Middle frontal gyrus (tissue), 1 donor: Measurements from ENCODE around the gene ATG2B.

Source experiments
- DNase-seq: peaks from one replicate; pipeline ENCODE4 v3.0.0-alpha.2; 2015; ENCODE audit warnings: low spot score; ENCODE audit errors: extremely low spot score

The ATG2B gene

DNA sequence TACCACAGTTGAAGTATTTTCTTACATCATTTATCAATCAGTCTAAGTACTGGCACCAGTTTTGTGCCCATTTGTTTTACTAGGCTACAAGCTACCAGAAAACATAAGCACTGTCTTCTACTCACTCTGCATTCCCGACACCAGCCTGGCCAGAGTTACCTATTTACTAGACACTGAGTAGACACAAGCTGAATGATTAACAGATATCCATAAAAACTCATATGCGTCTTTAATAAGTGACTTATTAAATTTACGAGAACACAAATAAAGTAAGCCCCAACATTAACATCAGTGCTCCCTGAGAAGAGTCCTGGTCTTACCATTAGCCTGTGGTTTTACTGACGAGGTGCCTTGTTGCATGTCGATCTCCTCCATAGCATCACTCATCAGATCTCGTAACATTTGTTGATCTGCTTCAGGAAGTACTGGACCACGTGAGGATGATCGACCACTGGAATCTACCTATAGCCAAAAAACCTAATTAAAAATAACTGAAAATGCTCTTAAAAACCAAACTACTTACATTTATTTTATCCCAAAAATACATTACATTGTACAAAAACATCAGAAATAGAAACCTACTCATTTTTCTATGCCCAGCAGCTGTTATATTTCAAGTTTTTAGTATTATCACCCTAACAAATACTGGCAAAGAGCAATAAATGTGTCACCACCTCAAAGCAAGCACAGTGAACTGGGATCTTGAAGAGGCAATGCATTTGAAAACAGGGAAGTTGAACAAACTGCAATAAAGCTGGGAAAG is 53.8 kb downstream of the ATG2B start:
- DNase-seq = no peak

- no peak for DNase-seq
Measured at GRCh38 chr14:96307434-96307833, 55.7 kb downstream of the ATG2B start.

DNA sequence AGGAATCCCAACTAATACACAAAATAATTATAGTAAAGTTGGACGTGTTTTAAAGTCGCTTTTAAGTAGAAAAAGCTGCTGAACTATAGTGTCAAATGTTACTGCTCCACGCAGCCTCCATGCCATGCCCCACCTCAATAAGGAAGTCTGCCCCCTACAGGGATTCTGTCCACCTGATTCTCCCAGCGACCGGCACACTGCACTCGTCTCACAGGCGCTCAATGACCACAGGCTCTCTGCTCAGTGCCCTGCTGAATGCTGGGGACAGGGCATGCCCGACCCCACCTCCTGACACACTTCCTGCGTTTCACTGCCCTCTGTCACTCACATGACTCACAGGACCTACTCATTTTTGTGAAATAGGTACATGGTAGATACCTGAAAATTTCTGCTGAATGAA is 58.2 kb downstream of the ATG2B start:
- no peak for DNase-seq

GRCh38 chr14:96303981-96304380 is 59.2 kb downstream of the ATG2B start:
- no peak for DNase-seq

DNA sequence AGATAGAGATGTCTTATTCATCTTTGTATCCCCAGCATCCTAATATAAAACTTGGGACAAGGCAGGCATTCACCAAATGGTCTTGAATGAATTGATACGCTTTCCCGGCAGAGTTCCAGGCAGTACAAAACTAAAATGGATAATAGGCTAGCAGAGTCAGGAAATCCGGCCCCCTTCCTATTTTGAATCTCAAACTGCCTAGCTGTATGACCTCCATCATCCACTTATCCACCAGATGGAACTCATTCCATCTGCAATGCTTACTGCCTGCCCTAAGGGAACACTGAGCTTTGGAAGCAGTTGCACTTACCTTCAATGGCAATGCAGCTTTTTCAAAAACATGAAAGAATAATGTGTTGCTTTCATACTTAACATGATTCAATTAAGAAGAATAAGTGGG is 63.7 kb downstream of the ATG2B start:
- DNase-seq = no peak

- no peak for DNase-seq
Measured at GRCh38 chr14:96297997-96298515, 65.1 kb downstream of the ATG2B start.

- DNase-seq = no peak
Measured at GRCh38 chr14:96297000-96297399, 66.1 kb downstream of the ATG2B start.

DNA sequence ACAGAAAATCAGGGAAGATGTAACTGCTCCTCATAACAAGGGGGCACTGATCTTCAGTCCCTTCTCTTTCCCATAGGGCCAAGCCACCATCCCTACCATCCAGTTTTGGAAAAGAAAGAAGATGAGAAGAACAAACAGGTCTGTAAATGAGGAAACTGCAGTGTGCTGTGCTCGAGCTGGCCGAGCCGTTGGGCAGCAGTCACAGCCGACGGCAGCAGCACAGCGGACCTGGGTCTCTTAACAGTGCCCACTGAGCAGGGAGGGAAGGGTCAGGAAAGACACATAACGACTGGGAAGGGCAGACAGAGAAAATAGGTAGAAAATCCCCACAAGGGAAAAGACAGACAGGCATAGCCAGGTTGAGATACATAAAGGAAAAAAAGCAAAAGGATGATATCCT is 68.9 kb downstream of the ATG2B start:
- DNase-seq = no peak

- DNase-seq = no peak
Measured at GRCh38 chr14:96287856-96288255, 75.3 kb downstream of the ATG2B start.

GRCh38 chr14:96286251-96286650 is 76.9 kb downstream of the ATG2B start:
- DNase-seq = no peak

DNA sequence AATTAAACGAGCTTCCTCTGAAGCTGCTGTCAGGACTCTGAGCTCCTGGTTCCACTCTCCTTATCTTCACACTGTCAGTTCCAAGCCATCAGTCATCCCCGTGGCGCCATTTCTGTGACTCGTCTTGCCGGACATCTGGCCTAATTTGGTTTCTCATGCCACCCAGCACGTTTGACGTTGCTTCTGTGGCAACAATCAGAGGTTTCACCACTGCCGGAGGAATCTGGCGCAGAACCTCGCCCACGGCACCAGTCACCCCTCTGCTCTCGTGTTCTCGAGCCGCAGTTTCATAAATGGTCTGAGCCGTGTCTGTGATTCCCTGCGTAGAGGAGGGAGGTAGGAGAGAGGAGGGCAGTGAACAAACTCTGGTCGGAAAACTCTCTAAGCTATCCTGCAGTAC is 77.5 kb downstream of the ATG2B start:
- no peak for DNase-seq

DNA sequence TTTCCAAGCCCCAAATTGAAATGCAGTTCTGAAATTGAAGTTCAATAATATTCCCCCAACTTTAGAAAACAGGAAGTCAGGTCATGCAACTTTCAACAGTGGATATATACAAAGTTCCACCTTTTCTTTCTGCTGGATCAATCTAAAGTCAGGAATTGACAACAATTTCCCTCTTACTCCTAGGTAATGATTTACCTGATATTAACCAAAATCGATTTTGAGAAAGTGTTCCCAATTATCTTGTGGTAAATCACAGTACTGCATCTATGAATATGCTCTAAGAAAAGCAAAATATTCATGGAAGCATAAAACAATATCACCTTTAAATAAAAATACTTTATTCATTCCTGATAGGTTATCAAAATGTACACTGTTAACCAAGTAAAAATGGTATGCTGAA is 78.7 kb downstream of the ATG2B start:
- no peak for DNase-seq

GRCh38 chr14:96284008-96284407 is 79.1 kb downstream of the ATG2B start:
- DNase-seq = no peak

- no peak for DNase-seq
Measured at GRCh38 chr14:96281486-96281885, 81.7 kb downstream of the ATG2B start.

DNA sequence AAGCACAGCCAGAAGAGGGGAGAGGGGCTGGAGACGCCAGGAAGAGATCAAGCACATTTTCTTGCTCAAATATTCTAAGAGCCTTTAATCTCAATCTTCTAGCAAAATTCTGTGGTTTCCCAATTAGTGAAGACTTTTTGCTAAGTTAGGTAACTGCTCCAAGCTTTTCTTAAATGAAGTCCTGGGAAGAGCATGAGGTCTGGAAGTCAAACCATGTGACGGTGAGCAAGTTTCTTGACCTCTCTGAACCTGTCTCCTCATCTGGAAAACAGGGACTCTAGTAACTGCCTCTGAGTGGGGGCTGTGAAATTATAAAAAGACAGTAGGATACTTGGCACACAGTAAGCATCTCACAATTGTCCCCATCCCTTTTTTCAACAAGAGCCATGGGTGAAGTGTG is 83.0 kb downstream of the ATG2B start:
- no peak for DNase-seq

DNA sequence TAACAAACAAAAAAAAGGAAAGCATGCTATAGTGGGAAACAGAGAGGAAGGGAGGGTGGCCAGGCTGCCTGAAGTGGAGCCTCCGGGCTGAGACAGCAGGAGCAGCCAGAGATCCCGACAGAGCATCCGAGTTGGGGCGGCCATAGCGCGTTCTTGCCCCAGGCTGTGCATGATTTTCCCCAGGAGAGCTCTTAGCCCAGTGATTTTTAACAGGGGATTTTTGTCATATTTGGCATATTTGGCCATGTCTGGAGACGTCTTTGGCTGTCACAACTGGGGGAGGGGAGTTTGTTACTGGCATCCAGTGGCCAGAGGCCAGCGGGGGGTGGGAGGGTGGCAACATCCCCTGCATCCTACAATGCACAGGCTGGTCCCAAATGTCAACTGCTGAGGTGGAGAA is 83.6 kb downstream of the ATG2B start:
- DNase-seq = no peak

DNA sequence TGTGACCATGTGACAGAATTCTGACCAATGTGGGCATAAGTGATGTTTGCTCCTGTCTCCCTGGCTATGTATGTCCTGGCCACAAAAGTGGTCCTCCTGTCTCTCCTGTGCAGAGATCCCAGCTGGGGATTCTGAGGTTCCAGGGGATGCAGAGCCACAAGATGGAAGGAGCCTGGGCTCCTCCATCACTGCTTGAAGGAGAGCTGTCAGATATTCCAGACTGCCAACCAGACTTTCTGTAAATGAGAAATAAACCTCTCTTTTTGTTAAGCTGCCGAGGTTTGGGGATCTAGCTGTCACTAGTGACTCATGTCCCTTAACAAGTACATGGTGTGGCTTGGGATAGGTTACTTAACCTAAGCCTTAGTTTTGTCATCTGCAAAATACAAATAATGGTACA is 85.3 kb downstream of the ATG2B start:
- DNase-seq = no peak

- DNase-seq = peak; percentile 53
Measured at GRCh38 chr14:96275177-96276112, 87.7 kb downstream of the ATG2B start.

- peak; percentile 10 for DNase-seq
Measured at GRCh38 chr14:96274543-96274942, 88.6 kb downstream of the ATG2B start.

DNA sequence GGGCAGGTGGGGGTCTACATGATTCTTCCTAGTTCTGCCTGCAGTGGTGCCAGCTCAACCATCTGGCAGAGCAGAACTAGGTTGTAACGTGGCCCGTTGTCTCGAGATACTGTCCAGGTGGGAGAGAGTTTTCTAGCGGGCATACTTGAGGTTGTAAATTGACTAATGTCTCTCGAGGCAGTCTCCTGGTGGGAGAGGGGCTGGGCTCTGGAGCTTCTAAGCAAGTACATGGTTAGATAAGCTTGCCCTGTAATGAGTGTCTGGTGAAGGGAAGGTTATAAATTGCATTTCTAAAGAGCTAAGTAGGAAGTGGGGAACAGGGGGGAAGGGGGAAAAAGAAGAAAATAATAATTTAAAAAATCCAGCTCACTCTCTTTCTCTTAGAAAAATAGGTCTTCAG is 89.0 kb downstream of the ATG2B start:
- DNase-seq = no peak

DNA sequence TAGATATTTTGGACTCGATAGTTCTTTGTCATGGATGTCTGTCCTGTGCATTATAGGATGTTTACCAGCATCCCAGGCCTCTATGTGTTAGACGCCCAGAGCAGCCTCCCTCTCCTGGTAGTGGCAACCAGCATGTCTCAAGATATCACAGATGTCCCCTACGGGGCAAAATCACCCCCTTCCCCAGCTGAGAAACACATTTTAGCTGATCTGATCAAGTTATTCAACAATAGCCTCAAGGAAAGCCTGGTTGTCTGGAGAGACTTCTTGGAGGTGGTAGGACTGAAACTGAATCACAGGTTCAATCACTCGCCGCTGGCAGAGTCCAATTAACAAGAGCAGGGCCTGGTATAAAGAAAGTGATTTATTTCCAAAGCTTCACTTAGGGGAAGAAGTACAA is 89.5 kb downstream of the ATG2B start:
- no peak for DNase-seq

- no peak for DNase-seq
Measured at GRCh38 chr14:96272777-96273473, 90.2 kb downstream of the ATG2B start.
